Measurements from ENCODE around the gene IFT52.
A peak's percentile ranks its signal among the peaks of the same experiment; 100 is the strongest.

The IFT52 gene

DNA sequence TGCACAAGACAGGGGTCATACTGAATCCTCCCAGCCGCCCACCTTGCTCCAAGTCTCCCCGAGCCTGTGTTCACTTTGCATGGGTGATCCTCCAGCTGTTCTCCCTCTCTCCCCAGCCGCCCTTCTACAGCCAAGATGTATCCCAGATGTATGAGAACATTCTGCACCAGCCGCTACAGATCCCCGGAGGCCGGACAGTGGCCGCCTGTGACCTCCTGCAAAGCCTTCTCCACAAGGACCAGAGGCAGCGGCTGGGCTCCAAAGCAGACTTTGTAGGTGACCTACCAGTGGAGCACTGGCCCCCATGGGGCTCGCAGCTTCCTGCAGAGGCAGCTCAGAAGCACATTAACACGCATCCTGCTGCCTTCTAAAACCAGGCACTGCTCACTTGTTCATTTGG, 14.6 kb upstream of the IFT52 start:
- Histone ChIP-seq H3K4me3 (no peak overlapping the region), H3K27ac (no peak overlapping the region), H3K4me1 (no peaks in the 10 kb centered on the region), H3K27me3 (no peaks in the 10 kb centered on the region), H3K9me3 (no peaks in the 10 kb centered on the region), H3K36me3 (peaks cover 0 to 8% (median 0%) of the 10 kb centered on the region in 3 donors)
- TF ChIP-seq, protein P1, sequence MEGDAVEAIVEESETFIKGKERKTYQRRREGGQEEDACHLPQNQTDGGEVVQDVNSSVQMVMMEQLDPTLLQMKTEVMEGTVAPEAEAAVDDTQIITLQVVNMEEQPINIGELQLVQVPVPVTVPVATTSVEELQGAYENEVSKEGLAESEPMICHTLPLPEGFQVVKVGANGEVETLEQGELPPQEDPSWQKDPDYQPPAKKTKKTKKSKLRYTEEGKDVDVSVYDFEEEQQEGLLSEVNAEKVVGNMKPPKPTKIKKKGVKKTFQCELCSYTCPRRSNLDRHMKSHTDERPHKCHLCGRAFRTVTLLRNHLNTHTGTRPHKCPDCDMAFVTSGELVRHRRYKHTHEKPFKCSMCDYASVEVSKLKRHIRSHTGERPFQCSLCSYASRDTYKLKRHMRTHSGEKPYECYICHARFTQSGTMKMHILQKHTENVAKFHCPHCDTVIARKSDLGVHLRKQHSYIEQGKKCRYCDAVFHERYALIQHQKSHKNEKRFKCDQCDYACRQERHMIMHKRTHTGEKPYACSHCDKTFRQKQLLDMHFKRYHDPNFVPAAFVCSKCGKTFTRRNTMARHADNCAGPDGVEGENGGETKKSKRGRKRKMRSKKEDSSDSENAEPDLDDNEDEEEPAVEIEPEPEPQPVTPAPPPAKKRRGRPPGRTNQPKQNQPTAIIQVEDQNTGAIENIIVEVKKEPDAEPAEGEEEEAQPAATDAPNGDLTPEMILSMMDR (IDR thresholded peaks at IDR 0.05): no peak
- intact Hi-C loops (cut with DNase I; ENCODE audit: low total_unique reads): no loop called here
- DNase-seq: no peak

DNA sequence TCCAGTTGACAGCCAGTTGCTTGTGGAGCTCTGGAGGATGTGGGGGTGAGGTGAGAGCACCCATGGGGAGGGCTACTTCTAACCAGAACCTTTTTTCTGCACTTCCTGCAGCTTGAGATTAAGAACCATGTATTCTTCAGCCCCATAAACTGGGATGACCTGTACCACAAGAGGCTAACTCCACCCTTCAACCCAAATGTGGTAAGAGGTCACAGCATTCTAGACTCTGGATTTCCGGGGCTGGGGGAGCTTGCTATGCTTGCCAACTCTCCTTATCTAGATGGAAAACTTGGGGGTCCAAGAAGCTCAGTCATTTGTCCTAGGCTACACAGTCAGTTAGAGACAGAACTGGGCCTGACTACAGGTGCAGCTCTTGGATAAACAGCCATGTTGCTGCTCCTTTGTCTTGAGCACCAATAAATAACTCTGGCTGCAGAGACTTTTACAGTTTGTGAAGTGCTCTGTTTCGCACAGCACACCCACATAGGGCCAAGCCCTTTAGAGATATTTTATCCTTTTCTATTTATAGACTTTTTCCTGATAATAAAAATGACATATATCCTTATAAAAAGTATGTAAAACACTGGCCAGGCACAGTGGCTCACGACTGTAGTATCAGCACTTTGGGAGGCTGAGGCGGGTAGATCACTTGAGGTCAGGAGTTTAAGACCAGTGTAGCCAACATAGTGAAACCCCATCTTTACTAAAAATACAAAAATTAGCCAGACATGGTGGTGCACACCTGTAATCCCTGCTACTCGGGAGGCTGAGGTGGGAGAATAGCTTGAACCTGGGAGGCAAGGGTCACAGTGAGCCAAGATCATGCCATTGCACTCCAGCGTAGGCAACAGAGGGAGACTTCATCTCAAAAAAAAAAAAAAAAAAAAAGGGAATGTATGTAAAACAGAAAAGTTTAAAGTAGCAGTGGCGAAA, 10.6 kb upstream of the IFT52 start:
- peak in 1 of 2 donors; percentile 9 for DNase-seq
- intact Hi-C loops (cut with DNase I; ENCODE audit: low total_unique reads): loop anchor here (10.0 kb wide), 1 partner anchor 45 kb away; no protein-coding TSS in a partner anchor
- Histone ChIP-seq H3K4me3 (no peak overlapping the region), H3K9me3 (no peaks in the 10 kb centered on the region), H3K4me1 (peaks cover 0 to 16% (median 3%) of the 10 kb centered on the region in 4 donors), H3K36me3 (peaks cover 0 to 8% (median 0%) of the 10 kb centered on the region in 3 donors), H3K27ac (no peak overlapping the region), H3K27me3 (no peaks in the 10 kb centered on the region)
- TF ChIP-seq, protein P1 (IDR thresholded peaks at IDR 0.05): no peak

DNA sequence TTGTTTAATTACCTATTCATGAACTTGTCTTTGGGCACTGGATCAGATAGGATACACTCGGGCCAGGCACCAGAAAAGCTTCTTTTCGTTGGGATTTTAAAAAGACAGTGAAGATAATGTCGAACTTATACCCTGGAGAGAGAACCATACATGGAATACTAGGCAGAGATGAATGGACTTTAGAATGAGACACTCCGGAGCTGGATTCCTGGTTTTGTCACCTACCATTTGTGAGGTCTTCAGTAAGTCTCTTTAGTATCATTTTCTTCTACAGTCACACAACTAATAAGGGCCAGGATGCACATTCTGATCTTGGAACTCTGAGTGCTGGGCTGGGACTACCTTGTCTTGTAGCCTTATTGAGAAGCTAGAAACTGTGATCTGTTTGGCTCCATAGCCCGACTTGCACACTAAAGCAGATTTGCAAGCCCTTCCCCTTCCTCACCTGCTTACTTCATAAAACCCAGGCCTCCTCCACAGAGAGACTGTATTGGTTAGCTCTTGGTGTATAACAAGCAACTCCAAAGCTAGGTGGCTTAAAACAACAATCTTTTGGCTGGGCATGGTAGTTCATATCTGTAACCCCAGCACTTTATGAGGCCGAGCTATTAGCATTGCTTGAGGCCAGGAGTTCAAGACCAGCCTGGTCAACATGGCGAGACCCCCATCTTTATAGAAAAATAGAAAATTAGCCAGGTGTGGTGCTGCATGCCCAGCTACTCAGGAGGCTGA, 7.4 kb upstream of the IFT52 start:
- no peak overlapping the region for H3K4me3 ChIP-seq
- peaks cover 0 to 16% (median 3%) of the 10 kb centered on the region in 4 donors for H3K4me1 ChIP-seq
- intact Hi-C loops (cut with DNase I; ENCODE audit: low total_unique reads): loop anchor here (10.0 kb wide), 1 partner anchor 48 kb away; no protein-coding TSS in a partner anchor
- H3K9me3 ChIP-seq: no peaks in the 10 kb centered on the region
- peak in 1 of 2 donors; percentile 3 for DNase-seq
- H3K27me3 ChIP-seq: no peaks in the 10 kb centered on the region
- peak overlapping the region; percentile 20 to 49 for H3K27ac ChIP-seq
- no peaks in the 10 kb centered on the region for H3K36me3 ChIP-seq
- TF ChIP-seq, protein P1 (IDR thresholded peaks at IDR 0.05): no peak

DNA sequence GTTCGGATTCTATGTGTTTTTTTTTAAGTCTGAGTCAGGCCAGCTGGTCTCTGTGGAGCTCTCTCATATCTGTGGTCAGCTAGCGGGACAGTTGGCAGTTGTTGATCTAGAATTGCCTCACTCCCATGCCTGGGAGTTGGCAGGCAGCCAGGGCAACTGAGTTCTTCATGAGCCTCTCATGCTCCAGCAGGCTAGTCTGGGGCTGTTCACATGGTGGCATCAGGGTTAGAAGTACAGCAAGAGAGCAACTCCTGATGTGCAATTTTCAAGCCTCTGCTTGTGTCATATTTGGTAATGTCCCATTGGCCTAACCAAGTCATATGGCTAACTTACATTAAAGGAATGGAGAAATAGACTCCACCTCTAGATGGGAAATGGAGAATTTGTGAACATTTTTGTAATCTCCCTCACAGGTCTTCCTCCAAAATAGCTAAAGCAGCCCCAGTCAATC, 6.7 kb upstream of the IFT52 start:
- H3K4me1 ChIP-seq: peaks cover 0 to 16% (median 3%) of the 10 kb centered on the region in 4 donors
- peak overlapping the region; percentile 20 to 49 for H3K27ac ChIP-seq
- no peaks in the 10 kb centered on the region for H3K9me3 ChIP-seq
- H3K27me3 ChIP-seq: no peaks in the 10 kb centered on the region
- TF ChIP-seq, protein P1 (IDR thresholded peaks at IDR 0.05): no peak
- H3K4me3 ChIP-seq: no peak overlapping the region
- DNase-seq: peak; percentile 88 to 95
- no peaks in the 10 kb centered on the region for H3K36me3 ChIP-seq
- intact Hi-C loops (cut with DNase I; ENCODE audit: low total_unique reads): loop anchor here (10.0 kb wide), 1 partner anchor 49 kb away; no protein-coding TSS in a partner anchor

DNA sequence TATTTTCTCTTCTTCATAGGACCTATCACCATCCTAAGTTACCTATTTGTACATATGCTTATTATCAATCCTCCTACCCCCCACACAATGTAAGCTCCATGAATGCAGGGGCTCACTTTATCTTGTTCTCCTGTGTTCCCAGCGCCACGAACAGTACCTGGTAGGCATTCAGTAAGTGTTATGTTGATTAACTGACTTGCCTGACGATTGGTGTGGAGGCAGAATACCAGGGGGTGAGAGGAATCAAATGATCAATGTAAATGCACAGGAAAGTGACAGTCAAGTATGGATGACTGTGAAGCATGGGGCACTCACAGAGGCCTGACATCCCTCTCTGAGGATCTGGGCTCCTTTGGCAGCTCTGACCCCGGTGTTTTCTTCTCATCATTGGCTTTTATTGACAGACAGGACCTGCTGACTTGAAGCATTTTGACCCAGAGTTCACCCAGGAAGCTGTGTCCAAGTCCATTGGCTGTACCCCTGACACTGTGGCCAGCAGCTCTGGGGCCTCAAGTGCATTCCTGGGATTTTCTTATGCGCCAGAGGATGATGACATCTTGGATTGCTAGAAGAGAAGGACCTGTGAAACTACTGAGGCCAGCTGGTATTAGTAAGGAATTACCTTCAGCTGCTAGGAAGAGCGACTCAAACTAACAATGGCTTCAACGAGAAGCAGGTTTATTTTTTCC, 6.1 kb upstream of the IFT52 start:
- DNase-seq: peak in 1 of 2 donors; percentile 67
- no peaks in the 10 kb centered on the region for H3K9me3 ChIP-seq
- no peak overlapping the region for H3K4me3 ChIP-seq
- TF ChIP-seq, protein P1 (IDR thresholded peaks at IDR 0.05): no peak
- H3K27ac ChIP-seq: peak overlapping the region; percentile 20
- no peaks in the 10 kb centered on the region for H3K36me3 ChIP-seq
- no peaks in the 10 kb centered on the region for H3K27me3 ChIP-seq
- peaks cover 0 to 17% (median 3%) of the 10 kb centered on the region in 4 donors for H3K4me1 ChIP-seq
- intact Hi-C loops (cut with DNase I; ENCODE audit: low total_unique reads): loop anchor here (5.0 to 10.0 kb wide), 2 partner anchors 50 to 122 kb away; no protein-coding TSS in a partner anchor
